HCT116 (cell line): ENCODE measurements around the gene PAPPA2. TPM values are rescaled to one million over a fixed set of nuclear protein-coding genes. Genes with fewer than 3 reads are reported as not detected.

Experiments
- ATAC-seq: fragments of 200-7000 bp; cut with Tn5 transposase; 2 replicates; pipeline ENCODE4 v1.9.1; 2020; ENCODE audit warnings: mild to moderate bottlenecking, moderate library complexity
- BruUV-seq: library from RNA; stranded (reverse); fragments of 400-500 nt; replicated peaks from 2 replicates; lab custom pipeline; 2021; lab: Mats Ljungman, UMichigan
- CTCF ChIA-PET: fragments of 300-600 bp; sonication (Branson Sonifier 250); formaldehyde crosslinking; loops from one replicate; lab custom pipeline; 2021; ENCODE audit warnings: antibody characterized with exemption; lab: Charles Lee
- POLR2A ChIA-PET: fragments of 300-600, 350-600 bp; sonication (Branson Sonifier 250); formaldehyde crosslinking; loops from one replicate; lab custom pipeline; 2021; ENCODE audit warnings: antibody characterized with exemption; lab: Charles Lee
- RAD21 ChIA-PET, 2 experiments: fragments of 300-600 bp; sonication (Branson Sonifier 250); formaldehyde crosslinking; loops; one replicate each; lab custom pipeline; 2023; ENCODE audit warnings: low total read pairs in 2 of 2; ENCODE audit not compliant: uncharacterized antibody in 2 of 2, unreplicated experiment in 2 of 2, low non-redundant PET in 1 of 2; lab: Charles Lee
- DNase-seq: peaks from one replicate; pipeline ENCODE4 v3.0.0-alpha.2; 2010; ENCODE audit warnings: low read depth, low spot score
- H2AFZ ChIP-seq: fragments of 200-600 bp; shearing (Covaris generic), sonication (generic); 2 replicates; pipeline ENCODE4 v1.6.1; 2017; ENCODE audit warnings: low read depth, mixed run types, mixed read lengths, antibody characterized with exemption, low read length; ENCODE audit not compliant: poor library complexity, severe bottlenecking
- H3K27ac ChIP-seq: 2 replicates; pipeline ENCODE4 v1.5.1; 2012; ENCODE audit warnings: low read depth, low read length
- H3K27me3 ChIP-seq: fragments of 200-600 bp; sonication (generic); 2 replicates; pipeline ENCODE4 v1.6.1; 2016; ENCODE audit warnings: mixed run types, low read length, mixed read lengths; ENCODE audit not compliant: insufficient read depth
- H3K36me3 ChIP-seq, 2 experiments: fragments of 200-500 bp in 1 of 2; fragments of 200-600 bp in 1 of 2; sonication (Bioruptor generic) in 1 of 2; sonication (generic) in 1 of 2; 2 replicates each; pipeline versions ENCODE4 v1.5.1 to v1.6.1; 2014 to 2016; ENCODE audit warnings: low read length in 2 of 2, inconsistent platforms in 1 of 2, mixed read lengths in 1 of 2, mixed run types in 1 of 2; ENCODE audit not compliant: insufficient read depth in 2 of 2, control insufficient read depth in 1 of 2
- H3K4me1 ChIP-seq, 2 experiments: fragments of 200-600 bp in 1 of 2; sonication (generic) in 1 of 2; 2 replicates each; pipeline versions ENCODE4 v1.5.1 to v1.6.1; 2012 to 2017; ENCODE audit warnings: low read length in 2 of 2, inconsistent platforms in 1 of 2, mild to moderate bottlenecking in 1 of 2, mixed read lengths in 1 of 2, mixed run types in 1 of 2, moderate library complexity in 1 of 2; ENCODE audit not compliant: insufficient read depth in 2 of 2, control insufficient read depth in 1 of 2
- H3K4me2 ChIP-seq: fragments of 200-600 bp; sonication (generic); 2 replicates; pipeline ENCODE4 v1.6.1; 2017; ENCODE audit warnings: mixed run types, low read length, mixed read lengths
- H3K4me3 ChIP-seq, 2 experiments: fragments of 200-600 bp in 1 of 2; sonication (generic) in 1 of 2; replicated peaks in 1 of 2; 2 replicates each; pipeline ENCODE4 v1.5.1; 2011 to 2016; ENCODE audit warnings: low read length in 2 of 2, control low read depth in 1 of 2, low read depth in 1 of 2, mild to moderate bottlenecking in 1 of 2, mixed read lengths in 1 of 2, mixed run types in 1 of 2
- H3K79me2 ChIP-seq: fragments of 200-600 bp; sonication (generic); 2 replicates; pipeline ENCODE4 v1.6.1; 2017; ENCODE audit warnings: mild to moderate bottlenecking, mixed run types, low read length, moderate library complexity, mixed read lengths; ENCODE audit not compliant: insufficient read depth
- H3K9ac ChIP-seq: fragments of 200-600 bp; sonication (generic); 2 replicates; pipeline ENCODE4 v1.6.1; 2016; ENCODE audit warnings: low read length, mixed read lengths
- H3K9me2 ChIP-seq: fragments of 200-600 bp; sonication (generic), shearing (Covaris generic); 2 replicates; pipeline ENCODE4 v1.6.1; 2017; ENCODE audit warnings: mixed run types, mild to moderate bottlenecking, moderate library complexity; ENCODE audit not compliant: insufficient read depth
- H3K9me3 ChIP-seq, 2 experiments: fragments of 200-500 bp in 1 of 2; fragments of 200-600 bp in 1 of 2; sonication (Bioruptor generic) in 1 of 2; sonication (generic) in 1 of 2; 2 replicates each; pipeline ENCODE4 v1.6.1; 2014 to 2017; ENCODE audit warnings: low read length in 2 of 2, mixed read lengths in 2 of 2, inconsistent platforms in 1 of 2, low read depth in 1 of 2, mild to moderate bottlenecking in 1 of 2, mixed run types in 1 of 2, moderate library complexity in 1 of 2; ENCODE audit not compliant: control insufficient read depth in 1 of 2, insufficient read depth in 1 of 2
- H4K20me1 ChIP-seq: fragments of 200-600 bp; sonication (generic), shearing (Covaris generic); 2 replicates; pipeline ENCODE4 v1.6.1; 2017; ENCODE audit warnings: mixed run types, mild to moderate bottlenecking, moderate library complexity; ENCODE audit not compliant: insufficient read depth
- CBX3 ChIP-seq: IDR thresholded peaks from 2 replicates; pipeline ENCODE4 v1.6.1; 2012; ENCODE audit warnings: low read depth
- CTCF ChIP-seq, 3 experiments: fragments of 200-600 bp in 1 of 3; sonication (generic) in 1 of 3; IDR thresholded peaks in 2 of 3; conservative IDR thresholded peaks in 1 of 3; 2 replicates each; pipeline ENCODE4 v1.5.1; 2012 to 2017; ENCODE audit warnings: low read depth in 2 of 3, low read length in 2 of 3, antibody characterized with exemption in 1 of 3, borderline replicate concordance in 1 of 3, control low read depth in 1 of 3, mild to moderate bottlenecking in 1 of 3, mixed read lengths in 1 of 3, mixed run types in 1 of 3, moderate library complexity in 1 of 3; ENCODE audit not compliant: insufficient read depth in 1 of 3
- ELF1 ChIP-seq: IDR thresholded peaks from 2 replicates; pipeline ENCODE4 v1.6.1; 2012; ENCODE audit warnings: low read depth, borderline replicate concordance
- MAX ChIP-seq: IDR thresholded peaks from 2 replicates; pipeline ENCODE4 v1.6.1; 2012
- RAD21 ChIP-seq: IDR thresholded peaks from 2 replicates; pipeline ENCODE4 v1.6.1; 2012; ENCODE audit warnings: low read depth, mild to moderate bottlenecking
- TCF7L2 ChIP-seq: IDR thresholded peaks from 2 replicates; pipeline ENCODE4 v1.7.0; 2011; ENCODE audit warnings: borderline replicate concordance, inconsistent platforms; ENCODE audit not compliant: insufficient read depth, insufficient read length; ENCODE audit errors: extremely low read depth
- intact Hi-C: fragments of 100-400 bp; cut with micrococcal nuclease; formaldehyde crosslinking; loops from 2 replicates; pipeline ENCODE4 v1.10.0; 2022
- total RNA-seq: library from RNA; stranded (reverse); gene quantifications from one replicate; pipeline ENCODE4 v1.2.1, GENCODE V29; 2021; ENCODE audit not compliant: unreplicated experiment

The PAPPA2 gene
- total RNA-seq, 1 experiment from 2014 or later: not detected

- peaks cover 9% of the 10 kb centered on the region for H3K27me3 ChIP-seq
- no peak overlapping the region for H2AFZ ChIP-seq
- no peaks in the 10 kb centered on the region for H3K79me2 ChIP-seq
- ChIA-PET RAD21 (no interaction called here), POLR2A (no interaction called here), CTCF (no interaction called here)
- H3K9ac ChIP-seq: no peak overlapping the region
- TF ChIP-seq TCF7L2 (no peak), CTCF (IDR thresholded peaks at IDR 0.05 in 2 of 3, conservative IDR thresholded peaks at IDR 0.05 in 1 of 3; ENCODE audit: borderline replicate concordance in 1 of 3, insufficient read depth in 1 of 3, low read depth in 2 of 3, low read length in 2 of 3) (no peak), MAX (no peak), CBX3 (no peak)
- no peaks in the 10 kb centered on the region for H4K20me1 ChIP-seq
- no peaks in the 10 kb centered on the region for H3K9me3 ChIP-seq
- intact Hi-C loops: loop anchor here (5.0 to 10.0 kb wide), 2 partner anchors 1466 to 1694 kb away; no protein-coding TSS in a partner anchor
- no peaks in the 10 kb centered on the region for H3K36me3 ChIP-seq
- ATAC-seq: no peak
- H3K27ac ChIP-seq: no peak overlapping the region
- DNase-seq: no peak
- no peak overlapping the region for H3K4me3 ChIP-seq
- no peaks in the 10 kb centered on the region for H3K9me2 ChIP-seq
- no TSS peak for BruUV-seq
- H3K4me1 ChIP-seq: no peaks in the 10 kb centered on the region
- H3K4me2 ChIP-seq: no peak overlapping the region
Observed at GRCh38 chr1:176841238-176841637, 378.3 kb downstream of the PAPPA2 start.

GRCh38 chr1:176843352-176844297 lies 380.6 kb downstream of the PAPPA2 start:
- no peak overlapping the region for H3K4me3 ChIP-seq
- CTCF ChIA-PET: no interaction called here
- DNase-seq: peak; percentile 7
- no peaks in the 10 kb centered on the region for H3K9me2 ChIP-seq
- H3K27me3 ChIP-seq: peaks cover 9% of the 10 kb centered on the region
- TF ChIP-seq RAD21: peak; percentile 61
- TF ChIP-seq CTCF (IDR thresholded peaks at IDR 0.05 in 2 of 3, conservative IDR thresholded peaks at IDR 0.05 in 1 of 3; ENCODE audit: borderline replicate concordance in 1 of 3, insufficient read depth in 1 of 3, low read depth in 2 of 3, low read length in 2 of 3): peak in 2 of 3 experiments; percentile 8 to 47; a peak in 3 of 6 replicates
- TF ChIP-seq ELF1: no peak
- TF ChIP-seq, all 23 proteins: peak for 2
- ChIA-PET POLR2A (no interaction called here), RAD21 (no interaction called here)
- no TSS peak for BruUV-seq
- Histone ChIP-seq H3K9ac (no peak overlapping the region), H2AFZ (no peak overlapping the region), H4K20me1 (no peaks in the 10 kb centered on the region), H3K79me2 (no peaks in the 10 kb centered on the region), H3K9me3 (no peaks in the 10 kb centered on the region), H3K4me2 (no peak overlapping the region), H3K27ac (no peak overlapping the region), H3K4me1 (no peaks in the 10 kb centered on the region), H3K36me3 (no peaks in the 10 kb centered on the region)
- no peak for ATAC-seq
- intact Hi-C loops: loop anchor here (1.0 to 10.0 kb wide), 4 partner anchors 284 to 1696 kb away; no protein-coding TSS in a partner anchor
